Activated T-helper 2 cell treated with anti-CD3 and anti-CD28 coated beads, Interferon-gamma antibody, Interleukin-2, Interleukin-4, amounts not matched to agents 10 μg/mL and 5 μg/mL and 100 μg/mL, durations not matched to agents 14 hours and 24 hours and 36 hours (primary cell): ENCODE data around the gene ZNF791. TPM values are rescaled to one million over a fixed set of nuclear protein-coding genes. Genes with fewer than 3 reads are reported as not detected.
A peak's percentile ranks its signal among the peaks of the same experiment; 100 is the strongest.
"Not testable (repeated sequence)": the region's sequence is repeated elsewhere in the genome, so short reads cannot be mapped to it uniquely, and the experiment has no call there.

Source experiments
- DNase-seq: peaks from one replicate; pipeline ENCODE4 v3.0.0; 2021; ENCODE audit warnings: low spot score
- H3K27ac Mint-ChIP-seq: one replicate; pipeline ENCODE4 v1.8.0; 2021; ENCODE audit warnings: mixed read lengths
- H3K27me3 Mint-ChIP-seq: one replicate; pipeline ENCODE4 v1.8.0; 2021; ENCODE audit warnings: low read depth, mixed read lengths
- H3K36me3 Mint-ChIP-seq: one replicate; pipeline ENCODE4 v1.8.0; 2021; ENCODE audit warnings: low read depth, mixed read lengths
- H3K4me1 Mint-ChIP-seq: one replicate; pipeline ENCODE4 v1.8.0; 2021; ENCODE audit warnings: low read depth, mixed read lengths
- H3K4me3 Mint-ChIP-seq: one replicate; pipeline ENCODE4 v1.8.0; 2021; ENCODE audit warnings: low read depth, mild to moderate bottlenecking, moderate library complexity, mixed read lengths
- H3K9me3 Mint-ChIP-seq: one replicate; pipeline ENCODE4 v1.8.0; 2021; ENCODE audit warnings: mixed read lengths
- intact Hi-C: fragments of 100-400 bp; cut with micrococcal nuclease; formaldehyde crosslinking; loops from one replicate; pipeline ENCODE4 v1.15.1; 2023
- total RNA-seq: library from RNA; stranded (reverse); gene quantifications from 2 replicates; pipeline ENCODE4 v1.2.3, GENCODE V29; 2022

Gene ZNF791
- total RNA-seq, 1 donor from 2014 or later: 22.5 TPM

DNA sequence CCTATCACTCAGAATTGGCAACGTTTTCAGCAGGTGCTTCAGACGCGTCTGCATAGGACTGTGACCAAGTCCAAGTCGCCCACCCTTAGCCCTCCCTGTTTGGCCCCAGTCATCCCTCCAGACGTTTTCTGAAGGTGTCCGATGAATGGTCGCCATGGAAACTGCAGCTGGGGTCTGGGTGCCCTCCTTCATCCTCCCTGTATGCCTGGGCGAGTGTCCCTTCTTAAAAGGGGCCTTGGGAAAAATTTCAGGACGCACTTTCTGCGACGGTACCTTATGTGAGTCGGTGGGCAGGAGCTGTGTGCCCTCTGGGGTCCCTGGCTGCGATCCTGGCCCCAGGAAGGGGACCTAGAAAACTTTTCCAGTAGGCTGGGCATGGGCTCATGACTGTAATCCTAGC, 30.7 kb downstream of the ZNF791 start:
- Mint-ChIP-seq H3K4me1 (peaks cover 7% of the 10 kb centered on the region), H3K27ac (no peak overlapping the region), H3K9me3 (no peaks in the 10 kb centered on the region), H3K4me3 (no peak overlapping the region), H3K27me3 (no peaks in the 10 kb centered on the region), H3K36me3 (peaks cover 22% of the 10 kb centered on the region)
- DNase-seq: no peak
- intact Hi-C loops: no loop called here

DNA sequence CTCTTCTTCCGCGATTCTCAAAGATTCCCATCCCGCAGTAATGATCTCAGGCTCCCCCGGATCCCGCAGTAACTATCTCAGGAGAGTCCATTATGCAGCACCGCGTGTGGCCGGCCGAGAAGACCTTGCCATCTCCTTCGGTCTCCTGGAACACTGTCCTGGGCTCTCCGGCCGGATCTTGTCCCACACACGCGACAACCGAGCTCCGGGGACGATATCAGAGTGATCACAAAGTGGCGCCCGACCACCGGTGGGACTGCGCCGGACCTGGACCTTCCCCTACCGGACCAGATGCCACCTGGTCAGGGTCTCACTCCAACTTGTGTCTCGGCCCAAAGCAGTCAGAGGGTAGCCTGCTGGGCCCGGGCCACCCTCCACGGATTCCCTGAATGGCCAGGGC, 31.8 kb downstream of the ZNF791 start:
- Mint-ChIP-seq H3K36me3 (peaks cover 27% of the 10 kb centered on the region), H3K27me3 (no peaks in the 10 kb centered on the region), H3K4me3 (no peak overlapping the region), H3K9me3 (no peaks in the 10 kb centered on the region), H3K27ac (no peak overlapping the region), H3K4me1 (peaks cover 7% of the 10 kb centered on the region)
- intact Hi-C loops: no loop called here
- no peak for DNase-seq

DNA sequence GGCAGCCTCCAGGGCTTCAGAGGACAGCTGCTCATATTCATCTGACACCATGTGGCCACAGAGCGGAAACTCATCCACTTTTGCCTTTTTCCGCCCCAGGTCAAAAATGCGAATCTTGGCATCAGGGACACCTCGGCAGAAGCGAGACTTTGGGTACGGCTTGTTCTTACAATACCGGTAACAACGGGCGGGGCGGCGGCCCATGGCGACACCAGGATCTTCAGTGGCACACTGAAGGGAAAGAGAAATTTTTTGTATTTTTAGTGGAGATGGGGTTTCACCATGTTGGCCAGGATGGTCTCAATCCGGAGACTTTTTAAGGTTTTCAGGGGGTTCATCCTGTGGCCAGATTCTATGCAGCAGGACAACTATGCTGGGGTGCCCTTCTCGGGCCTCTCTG, 33.0 kb downstream of the ZNF791 start:
- DNase-seq, H3K4me3 Mint-ChIP-seq, H3K9me3 Mint-ChIP-seq, H3K27ac Mint-ChIP-seq, intact Hi-C loops, H3K27me3 Mint-ChIP-seq, H3K4me1 Mint-ChIP-seq: not testable (repeated sequence)
- H3K36me3 Mint-ChIP-seq: peaks cover 34% of the 10 kb centered on the region

DNA sequence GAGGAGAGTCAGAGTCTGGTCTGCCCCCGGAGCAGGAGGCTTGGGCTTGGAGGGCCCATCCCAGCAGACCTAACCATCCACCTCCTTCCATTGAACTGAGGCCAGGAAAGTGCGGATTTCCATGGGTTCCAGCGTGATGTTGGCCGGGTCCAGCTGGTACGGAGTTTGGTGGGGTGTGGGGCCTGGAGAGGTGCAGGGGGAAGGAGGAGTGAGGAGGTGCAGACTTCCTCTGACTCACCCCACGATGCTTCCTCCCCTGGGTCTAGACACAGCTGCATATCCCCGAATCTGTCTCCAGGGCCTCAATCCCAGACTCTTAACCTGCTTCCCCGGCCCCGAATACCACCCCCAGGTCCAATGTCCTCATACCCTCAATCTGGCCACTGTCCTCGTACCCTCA, 35.8 kb downstream of the ZNF791 start:
- intact Hi-C loops: no loop called here
- no peak for DNase-seq
- Mint-ChIP-seq H3K36me3 (peaks cover 47% of the 10 kb centered on the region), H3K4me1 (no peaks in the 10 kb centered on the region), H3K9me3 (no peaks in the 10 kb centered on the region), H3K27ac (peak overlapping the region; percentile 5), H3K4me3 (no peak overlapping the region), H3K27me3 (no peaks in the 10 kb centered on the region)

DNA sequence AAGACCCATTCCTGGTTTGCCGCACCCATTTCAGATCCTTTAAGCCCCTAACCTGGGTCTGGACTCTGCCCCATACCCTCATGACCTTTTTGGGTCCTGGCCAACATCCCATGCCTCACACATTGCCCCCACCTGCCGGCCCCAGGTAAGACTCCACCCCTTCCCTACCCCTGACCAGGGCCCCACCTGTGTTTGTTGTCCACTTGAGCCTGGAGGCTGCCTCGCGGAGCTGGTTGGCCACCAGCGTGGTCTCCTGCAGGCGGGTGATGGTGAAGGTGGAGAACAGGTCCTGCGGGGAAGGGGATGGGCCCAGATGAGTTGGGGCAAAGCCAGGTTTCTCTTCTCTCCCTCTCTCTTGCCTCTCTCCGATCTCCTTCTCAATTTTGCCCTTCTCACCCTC, 36.3 kb downstream of the ZNF791 start:
- intact Hi-C loops: no loop called here
- Mint-ChIP-seq H3K4me1 (no peaks in the 10 kb centered on the region), H3K36me3 (peaks cover 52% of the 10 kb centered on the region), H3K4me3 (no peak overlapping the region), H3K27me3 (no peaks in the 10 kb centered on the region), H3K27ac (no peak overlapping the region), H3K9me3 (no peaks in the 10 kb centered on the region)
- DNase-seq: no peak

DNA sequence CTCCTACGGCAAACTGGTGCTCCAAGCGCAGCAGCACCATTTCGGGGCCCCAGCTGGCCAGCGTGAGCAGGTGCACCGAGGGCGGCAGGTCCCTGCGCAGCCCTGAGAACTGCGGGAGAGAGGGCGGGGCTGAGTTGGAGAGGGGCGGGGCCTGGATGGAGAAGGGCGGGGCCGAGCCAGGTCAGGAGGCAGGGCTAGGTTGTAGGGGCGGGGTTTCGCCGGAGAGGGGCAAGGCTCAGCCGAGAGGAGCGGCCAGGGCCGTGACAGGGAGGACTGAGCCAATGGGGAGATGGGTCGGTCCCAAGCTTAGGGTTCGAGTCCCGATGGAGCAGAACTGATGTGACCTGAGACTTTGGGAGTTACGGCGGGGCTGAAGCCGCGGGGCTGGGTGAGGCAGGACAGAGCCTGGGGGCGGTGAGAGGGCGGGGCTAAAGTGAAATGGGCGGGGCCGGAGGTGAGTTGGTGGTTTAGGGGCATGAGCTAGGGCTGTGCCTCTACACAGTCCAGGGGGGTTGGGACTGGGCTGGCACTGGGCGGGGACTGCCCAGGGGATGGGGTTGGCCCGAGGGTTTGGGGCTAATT, 36.9 kb downstream of the ZNF791 start:
- intact Hi-C loops: no loop called here
- H3K27me3 Mint-ChIP-seq: no peaks in the 10 kb centered on the region
- no peaks in the 10 kb centered on the region for H3K9me3 Mint-ChIP-seq
- peaks cover 55% of the 10 kb centered on the region for H3K36me3 Mint-ChIP-seq
- peak overlapping the region; percentile 13 for H3K4me3 Mint-ChIP-seq
- DNase-seq: no peak
- no peaks in the 10 kb centered on the region for H3K4me1 Mint-ChIP-seq
- H3K27ac Mint-ChIP-seq: no peak overlapping the region

DNA sequence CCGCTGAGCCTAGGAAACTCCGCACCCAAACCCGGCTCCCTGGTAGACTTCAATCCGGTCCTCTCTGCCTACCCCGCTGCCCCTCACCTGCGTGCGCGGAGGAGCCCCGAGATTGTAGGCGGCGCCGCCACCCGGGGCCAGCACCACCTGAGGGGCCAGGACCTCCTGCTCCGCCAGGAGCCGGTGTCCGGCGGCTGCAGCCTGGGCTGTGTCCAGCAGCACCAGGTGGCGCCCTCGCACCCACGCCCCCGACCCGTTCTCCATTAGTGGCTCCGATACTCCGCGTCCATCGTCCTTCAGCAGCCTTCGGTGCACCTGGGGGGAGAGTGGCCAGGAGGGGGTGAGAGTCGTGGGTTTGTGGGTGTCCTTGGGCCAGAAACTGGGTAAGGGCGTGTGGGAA, 37.4 kb downstream of the ZNF791 start:
- Mint-ChIP-seq H3K27ac (no peak overlapping the region), H3K4me3 (no peak overlapping the region), H3K36me3 (peaks cover 55% of the 10 kb centered on the region), H3K9me3 (no peaks in the 10 kb centered on the region), H3K27me3 (no peaks in the 10 kb centered on the region), H3K4me1 (no peaks in the 10 kb centered on the region)
- no peak for DNase-seq
- intact Hi-C loops: no loop called here

DNA sequence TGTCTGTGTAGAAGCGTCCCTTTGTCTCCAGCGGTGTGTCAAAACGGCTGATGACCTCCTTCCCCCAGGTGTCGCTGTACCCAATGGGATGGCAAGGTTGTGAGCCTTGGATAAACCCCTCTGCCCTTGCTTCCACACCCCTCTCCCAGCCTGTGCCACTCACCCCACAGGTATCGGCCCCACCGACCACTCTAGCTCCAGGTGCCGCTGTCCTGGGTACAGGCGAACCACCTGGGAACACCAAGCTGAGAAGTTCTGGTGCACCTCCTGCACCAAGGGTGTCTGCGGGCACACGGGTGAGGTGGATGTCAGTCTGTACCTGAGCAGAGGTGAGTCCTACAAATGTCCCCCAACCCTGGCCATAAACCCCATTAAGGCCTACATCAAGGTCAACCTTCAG, 39.2 kb downstream of the ZNF791 start:
- Mint-ChIP-seq H3K27me3 (no peaks in the 10 kb centered on the region), H3K27ac (no peak overlapping the region), H3K4me1 (no peaks in the 10 kb centered on the region), H3K9me3 (no peaks in the 10 kb centered on the region), H3K36me3 (peaks cover 50% of the 10 kb centered on the region), H3K4me3 (no peak overlapping the region)
- intact Hi-C loops: no loop called here
- DNase-seq: no peak

DNA sequence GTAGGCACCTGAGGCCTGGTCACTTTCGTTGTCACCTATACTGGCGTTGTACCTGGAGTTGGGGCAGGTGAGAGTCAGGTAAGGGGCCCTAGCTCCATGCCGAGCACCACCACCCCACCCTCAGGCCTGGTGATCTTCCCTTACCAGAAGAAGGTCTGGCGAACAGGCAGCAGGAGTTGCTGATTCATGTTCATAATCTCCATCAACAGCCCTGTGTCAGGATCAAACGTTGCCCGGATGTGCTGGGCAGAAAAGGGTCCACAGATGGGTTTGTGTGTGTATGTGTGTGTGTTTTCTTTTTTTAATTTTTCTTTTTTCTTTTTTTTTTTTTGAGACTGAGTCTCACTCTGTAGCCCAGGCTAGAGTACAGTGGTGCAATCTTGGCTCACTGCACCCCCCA, 41.5 kb downstream of the ZNF791 start:
- no peak for DNase-seq
- intact Hi-C loops: no loop called here
- no peaks in the 10 kb centered on the region for H3K9me3 Mint-ChIP-seq
- H3K36me3 Mint-ChIP-seq: peaks cover 61% of the 10 kb centered on the region
- H3K27ac Mint-ChIP-seq: no peak overlapping the region
- no peaks in the 10 kb centered on the region for H3K27me3 Mint-ChIP-seq
- no peaks in the 10 kb centered on the region for H3K4me1 Mint-ChIP-seq
- H3K4me3 Mint-ChIP-seq: no peak overlapping the region

DNA sequence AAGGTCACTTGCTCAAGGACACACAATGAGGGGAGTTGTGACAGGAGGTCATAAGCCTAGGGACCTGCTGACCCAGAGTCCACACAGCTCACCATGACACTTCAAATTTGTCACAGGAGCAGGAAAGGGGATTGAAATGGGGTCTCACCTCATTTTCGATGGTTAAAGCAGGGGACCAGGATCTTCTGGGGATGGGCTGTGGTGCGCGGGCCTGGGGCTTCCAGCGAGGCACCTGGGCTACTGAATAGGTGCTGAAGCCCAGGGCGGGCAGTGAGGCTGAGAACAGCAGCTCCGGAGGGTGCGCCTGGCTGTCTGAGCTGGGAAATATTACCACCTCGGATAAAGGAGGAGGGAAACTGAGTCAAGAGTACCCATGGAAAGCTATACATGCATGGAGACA, 44.8 kb downstream of the ZNF791 start:
- no peaks in the 10 kb centered on the region for H3K27me3 Mint-ChIP-seq
- no peak for DNase-seq
- H3K4me3 Mint-ChIP-seq: no peak overlapping the region
- intact Hi-C loops: no loop called here
- peaks cover 65% of the 10 kb centered on the region for H3K36me3 Mint-ChIP-seq
- H3K27ac Mint-ChIP-seq: no peak overlapping the region
- H3K4me1 Mint-ChIP-seq: no peaks in the 10 kb centered on the region
- H3K9me3 Mint-ChIP-seq: no peaks in the 10 kb centered on the region

DNA sequence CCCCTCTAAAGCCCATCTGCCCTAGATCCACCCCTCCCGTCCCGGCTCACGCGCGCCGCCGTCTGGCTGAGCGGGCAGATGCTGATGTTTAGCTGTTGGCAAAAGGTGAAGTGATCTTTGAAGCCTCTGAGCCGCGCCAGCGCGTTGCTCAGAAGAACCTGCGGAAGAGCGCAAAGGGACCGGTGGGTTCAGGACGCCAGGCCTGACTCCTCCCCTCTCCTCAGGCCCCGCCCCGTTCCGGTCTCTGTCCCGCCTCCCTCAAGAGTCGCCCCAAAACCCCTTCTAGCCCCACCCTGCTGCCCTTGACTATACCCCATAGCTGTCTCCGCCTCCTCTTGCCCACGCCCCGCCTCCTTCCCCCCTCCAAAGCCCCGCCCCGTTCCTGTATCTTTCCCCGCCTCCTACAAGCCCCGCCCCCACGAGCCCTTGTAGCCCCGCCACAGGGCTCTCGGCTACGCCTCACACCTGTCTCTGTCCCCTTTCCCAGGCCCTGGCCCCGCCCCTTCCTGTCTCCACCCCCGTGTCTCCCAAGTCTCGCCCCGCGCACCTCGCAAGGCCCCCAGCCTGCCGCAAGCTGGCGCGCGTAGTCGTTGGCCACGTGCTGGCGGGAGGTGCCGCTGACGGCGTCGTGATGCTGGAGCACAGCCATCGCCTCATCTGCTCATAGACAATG, 46.3 kb downstream of the ZNF791 start:
- Mint-ChIP-seq H3K4me1 (no peaks in the 10 kb centered on the region), H3K4me3 (no peak overlapping the region), H3K27ac (no peak overlapping the region), H3K9me3 (no peaks in the 10 kb centered on the region), H3K27me3 (no peaks in the 10 kb centered on the region), H3K36me3 (peaks cover 62% of the 10 kb centered on the region)
- intact Hi-C loops: no loop called here
- no peak for DNase-seq

DNA sequence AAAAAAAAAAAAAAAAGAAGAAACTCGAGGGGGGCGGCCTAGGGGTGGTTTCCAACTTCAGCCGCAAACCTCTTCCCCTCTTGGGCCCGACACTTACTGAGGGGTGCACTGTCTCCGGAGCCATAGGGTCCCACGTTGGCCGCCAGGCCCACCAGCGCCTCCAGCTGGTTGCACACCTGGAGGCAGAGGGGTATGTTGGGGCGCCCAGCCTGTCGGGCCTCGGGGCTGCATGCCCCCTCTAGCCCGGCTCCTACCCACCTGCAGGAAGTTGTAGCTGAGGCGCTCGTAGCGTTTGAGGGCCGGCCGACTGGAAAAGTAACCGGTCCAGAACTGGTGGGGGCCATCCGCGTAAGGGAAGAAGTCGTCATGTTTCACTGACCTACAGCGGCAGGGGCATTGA, 47.2 kb downstream of the ZNF791 start:
- intact Hi-C loops: no loop called here
- no peak overlapping the region for H3K27ac Mint-ChIP-seq
- no peak for DNase-seq
- peaks cover 60% of the 10 kb centered on the region for H3K36me3 Mint-ChIP-seq
- H3K9me3 Mint-ChIP-seq: no peaks in the 10 kb centered on the region
- no peaks in the 10 kb centered on the region for H3K27me3 Mint-ChIP-seq
- no peaks in the 10 kb centered on the region for H3K4me1 Mint-ChIP-seq
- H3K4me3 Mint-ChIP-seq: no peak overlapping the region

DNA sequence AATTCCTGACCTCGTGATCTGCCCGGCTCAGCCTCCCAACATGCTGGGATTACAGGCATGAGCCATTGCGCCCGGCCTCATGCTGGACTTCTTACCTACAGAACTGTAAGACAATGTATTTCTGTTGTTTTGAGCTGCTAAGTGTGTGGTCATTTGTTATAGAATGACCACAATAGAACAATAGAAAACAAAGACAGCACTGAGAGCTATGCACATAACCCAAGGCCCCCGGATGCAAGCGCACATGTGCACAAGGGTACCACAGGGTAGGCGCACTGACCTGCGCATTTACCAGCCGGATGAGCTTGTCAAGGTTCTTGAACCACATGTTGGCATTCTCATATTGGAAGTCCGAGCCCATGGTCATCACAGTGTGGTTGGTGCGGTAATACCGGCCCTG, 50.3 kb downstream of the ZNF791 start:
- intact Hi-C loops: no loop called here
- Mint-ChIP-seq H3K4me1 (peaks cover 13% of the 10 kb centered on the region), H3K36me3 (peaks cover 65% of the 10 kb centered on the region), H3K27ac (no peak overlapping the region), H3K27me3 (no peaks in the 10 kb centered on the region), H3K4me3 (no peak overlapping the region), H3K9me3 (no peaks in the 10 kb centered on the region)
- no peak for DNase-seq
